ENCODE data around the gene NOSIP. TPM values are rescaled to one million over a fixed set of nuclear protein-coding genes. Genes with fewer than 3 reads are reported as not detected.

The NOSIP gene
- total RNA-seq, 1 experiment from 2014 or later: 97.9 TPM

DNA sequence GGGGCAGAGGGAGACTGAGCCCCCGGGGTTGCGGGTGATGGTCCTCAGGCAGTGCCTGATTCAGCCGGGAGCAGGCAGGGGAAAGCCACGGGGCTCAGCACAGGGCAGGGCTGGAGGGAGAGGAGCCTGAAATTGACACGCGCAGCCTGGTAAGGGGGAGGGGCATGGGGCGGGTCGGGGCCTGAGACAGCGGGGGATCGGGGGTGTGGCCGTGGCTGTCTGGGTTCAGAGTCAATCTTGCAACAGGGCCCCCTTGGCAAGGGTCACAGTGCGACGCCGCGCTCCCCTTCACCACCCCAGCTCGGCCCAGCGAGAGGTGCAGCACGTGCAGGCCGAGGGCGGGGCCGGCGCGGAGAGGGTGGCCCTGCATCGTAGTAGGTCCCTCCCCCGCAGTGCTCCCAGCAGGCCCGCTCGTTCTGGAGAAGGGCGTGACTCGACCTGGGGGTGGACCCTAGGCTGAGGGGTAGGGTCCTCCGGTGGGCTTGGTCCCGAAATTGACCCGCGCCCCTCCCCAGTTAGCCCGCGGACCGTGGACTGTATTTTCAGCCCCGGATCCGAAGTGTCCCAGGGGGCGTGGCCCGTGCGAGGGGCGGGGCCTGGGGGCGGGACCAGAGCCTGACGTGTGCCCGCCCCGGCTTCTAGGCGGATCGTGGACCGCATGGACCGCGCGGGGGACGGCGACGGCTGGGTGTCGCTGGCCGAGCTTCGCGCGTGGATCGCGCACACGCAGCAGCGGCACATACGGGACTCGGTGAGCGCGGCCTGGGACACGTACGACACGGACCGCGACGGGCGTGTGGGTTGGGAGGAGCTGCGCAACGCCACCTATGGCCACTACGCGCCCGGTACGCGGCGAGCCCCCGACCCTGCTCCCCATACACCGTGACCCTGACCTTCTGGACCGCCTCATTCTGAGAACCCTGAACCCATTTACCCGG is 46.5 kb downstream of the NOSIP start (continued):
- peak; percentile 66; the same call in 1 of the 2 replicates for TF ChIP-seq EMX1 (CRISPR knock-in tag; IDR thresholded peaks at IDR 0.05)

DNA sequence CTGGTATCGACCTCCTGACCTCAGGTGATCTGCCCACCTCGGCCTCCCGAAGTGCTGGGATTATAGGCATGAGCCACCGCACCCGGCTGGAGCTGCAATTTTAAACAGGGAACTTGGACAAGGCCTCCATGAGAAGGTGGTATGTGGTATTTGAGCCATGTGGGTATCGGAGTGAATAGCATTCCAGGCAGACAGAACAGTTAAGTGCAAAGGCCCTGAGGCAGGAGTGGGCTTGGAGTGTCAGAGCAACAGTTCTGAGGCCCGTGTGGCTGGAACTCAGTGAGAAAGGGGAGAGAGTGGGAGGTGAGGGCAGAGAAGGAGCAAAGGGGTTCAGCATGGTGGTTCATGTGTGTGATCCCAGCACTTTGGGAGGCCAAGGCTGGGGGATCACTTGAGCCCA is 49.6 kb downstream of the NOSIP start:
- no peak overlapping the region for H3K27ac Mint-ChIP-seq
- ChIA-PET POLR2A (interaction anchor here (1.2 kb wide), 1 partner anchor 31 kb away, joined by 3 read pairs; no protein-coding TSS in a partner anchor), CTCF (interaction anchor here (0.6 to 1.4 kb wide), 3 partner anchors 16 to 531 kb away, joined by 3 to 17 read pairs (median 6); no protein-coding TSS in a partner anchor)
- DNase-seq (ENCODE audit: low spot score) (no peak), ATAC-seq (no peak)
- no peak overlapping the region for H3K4me3 Mint-ChIP-seq
- peaks cover 31% of the 10 kb centered on the region for H3K27me3 Mint-ChIP-seq (ENCODE audit: low read depth)
- H3K9me3 Mint-ChIP-seq: no peaks in the 10 kb centered on the region
- H3K36me3 Mint-ChIP-seq: peaks cover 3% of the 10 kb centered on the region; the same call in 1 of the 2 replicates
- peaks cover 26% of the 10 kb centered on the region for H3K4me1 Mint-ChIP-seq
- TF ChIP-seq, protein P1, sequence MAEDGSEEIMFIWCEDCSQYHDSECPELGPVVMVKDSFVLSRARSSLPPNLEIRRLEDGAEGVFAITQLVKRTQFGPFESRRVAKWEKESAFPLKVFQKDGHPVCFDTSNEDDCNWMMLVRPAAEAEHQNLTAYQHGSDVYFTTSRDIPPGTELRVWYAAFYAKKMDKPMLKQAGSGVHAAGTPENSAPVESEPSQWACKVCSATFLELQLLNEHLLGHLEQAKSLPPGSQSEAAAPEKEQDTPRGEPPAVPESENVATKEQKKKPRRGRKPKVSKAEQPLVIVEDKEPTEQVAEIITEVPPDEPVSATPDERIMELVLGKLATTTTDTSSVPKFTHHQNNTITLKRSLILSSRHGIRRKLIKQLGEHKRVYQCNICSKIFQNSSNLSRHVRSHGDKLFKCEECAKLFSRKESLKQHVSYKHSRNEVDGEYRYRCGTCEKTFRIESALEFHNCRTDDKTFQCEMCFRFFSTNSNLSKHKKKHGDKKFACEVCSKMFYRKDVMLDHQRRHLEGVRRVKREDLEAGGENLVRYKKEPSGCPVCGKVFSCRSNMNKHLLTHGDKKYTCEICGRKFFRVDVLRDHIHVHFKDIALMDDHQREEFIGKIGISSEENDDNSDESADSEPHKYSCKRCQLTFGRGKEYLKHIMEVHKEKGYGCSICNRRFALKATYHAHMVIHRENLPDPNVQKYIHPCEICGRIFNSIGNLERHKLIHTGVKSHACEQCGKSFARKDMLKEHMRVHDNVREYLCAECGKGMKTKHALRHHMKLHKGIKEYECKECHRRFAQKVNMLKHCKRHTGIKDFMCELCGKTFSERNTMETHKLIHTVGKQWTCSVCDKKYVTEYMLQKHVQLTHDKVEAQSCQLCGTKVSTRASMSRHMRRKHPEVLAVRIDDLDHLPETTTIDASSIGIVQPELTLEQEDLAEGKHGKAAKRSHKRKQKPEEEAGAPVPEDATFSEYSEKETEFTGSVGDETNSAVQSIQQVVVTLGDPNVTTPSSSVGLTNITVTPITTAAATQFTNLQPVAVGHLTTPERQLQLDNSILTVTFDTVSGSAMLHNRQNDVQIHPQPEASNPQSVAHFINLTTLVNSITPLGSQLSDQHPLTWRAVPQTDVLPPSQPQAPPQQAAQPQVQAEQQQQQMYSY (CRISPR knock-in tag; IDR thresholded peaks at IDR 0.05): no peak
- TF ChIP-seq, protein P2, sequence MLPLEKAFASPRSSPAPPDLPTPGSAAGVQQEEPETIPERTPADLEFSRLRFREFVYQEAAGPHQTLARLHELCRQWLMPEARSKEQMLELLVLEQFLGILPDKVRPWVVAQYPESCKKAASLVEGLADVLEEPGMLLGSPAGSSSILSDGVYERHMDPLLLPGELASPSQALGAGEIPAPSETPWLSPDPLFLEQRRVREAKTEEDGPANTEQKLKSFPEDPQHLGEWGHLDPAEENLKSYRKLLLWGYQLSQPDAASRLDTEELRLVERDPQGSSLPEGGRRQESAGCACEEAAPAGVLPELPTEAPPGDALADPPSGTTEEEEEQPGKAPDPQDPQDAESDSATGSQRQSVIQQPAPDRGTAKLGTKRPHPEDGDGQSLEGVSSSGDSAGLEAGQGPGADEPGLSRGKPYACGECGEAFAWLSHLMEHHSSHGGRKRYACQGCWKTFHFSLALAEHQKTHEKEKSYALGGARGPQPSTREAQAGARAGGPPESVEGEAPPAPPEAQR (CRISPR knock-in tag; IDR thresholded peaks at IDR 0.05): no peak
- no peak for TF ChIP-seq ZNF121 (CRISPR knock-in tag; IDR thresholded peaks at IDR 0.05)
- TF ChIP-seq, protein P3, sequence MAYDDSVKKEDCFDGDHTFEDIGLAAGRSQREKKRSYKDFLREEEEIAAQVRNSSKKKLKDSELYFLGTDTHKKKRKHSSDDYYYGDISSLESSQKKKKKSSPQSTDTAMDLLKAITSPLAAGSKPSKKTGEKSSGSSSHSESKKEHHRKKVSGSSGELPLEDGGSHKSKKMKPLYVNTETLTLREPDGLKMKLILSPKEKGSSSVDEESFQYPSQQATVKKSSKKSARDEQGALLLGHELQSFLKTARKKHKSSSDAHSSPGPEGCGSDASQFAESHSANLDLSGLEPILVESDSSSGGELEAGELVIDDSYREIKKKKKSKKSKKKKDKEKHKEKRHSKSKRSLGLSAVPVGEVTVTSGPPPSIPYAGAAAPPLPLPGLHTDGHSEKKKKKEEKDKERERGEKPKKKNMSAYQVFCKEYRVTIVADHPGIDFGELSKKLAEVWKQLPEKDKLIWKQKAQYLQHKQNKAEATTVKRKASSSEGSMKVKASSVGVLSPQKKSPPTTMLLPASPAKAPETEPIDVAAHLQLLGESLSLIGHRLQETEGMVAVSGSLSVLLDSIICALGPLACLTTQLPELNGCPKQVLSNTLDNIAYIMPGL (CRISPR knock-in tag; IDR thresholded peaks at IDR 0.05): no peak
- TF ChIP-seq NR2C2 (CRISPR knock-in tag; IDR thresholded peaks at IDR 0.05): no peak
- no peak for TF ChIP-seq FOXJ3 (CRISPR knock-in tag; IDR thresholded peaks at IDR 0.05; ENCODE audit: borderline replicate concordance)
- no peak for TF ChIP-seq KAT7 (CRISPR knock-in tag; IDR thresholded peaks at IDR 0.05; ENCODE audit: borderline replicate concordance)
- no peak for TF ChIP-seq CREB1 (CRISPR knock-in tag; IDR thresholded peaks at IDR 0.05)

DNA sequence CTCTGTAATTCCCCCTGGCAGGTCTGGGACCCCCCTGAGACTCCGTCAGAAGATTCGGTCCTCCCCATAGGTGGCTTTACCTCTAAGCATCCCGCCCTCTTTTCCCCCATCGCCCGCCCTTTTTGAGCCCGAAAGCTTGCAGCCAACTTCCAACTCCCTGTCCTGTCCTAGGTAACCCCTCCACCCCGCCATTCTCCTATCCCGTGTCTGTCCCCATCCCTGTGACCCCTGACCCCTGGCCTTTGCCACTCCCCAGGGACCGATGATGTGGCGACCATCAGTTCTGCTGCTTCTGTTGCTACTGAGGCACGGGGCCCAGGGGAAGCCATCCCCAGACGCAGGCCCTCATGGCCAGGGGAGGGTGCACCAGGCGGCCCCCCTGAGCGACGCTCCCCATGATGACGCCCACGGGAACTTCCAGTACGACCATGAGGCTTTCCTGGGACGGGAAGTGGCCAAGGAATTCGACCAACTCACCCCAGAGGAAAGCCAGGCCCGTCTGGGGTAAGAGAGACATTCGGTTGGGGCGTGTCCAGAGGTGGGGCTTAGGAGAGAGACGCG is 52.1 kb downstream of the NOSIP start:
- H3K4me3 Mint-ChIP-seq: peak overlapping the region; percentile 70
- TF ChIP-seq ELF4 (CRISPR knock-in tag; IDR thresholded peaks at IDR 0.05; ENCODE audit: low read depth) (no peak), ZNF219 (CRISPR knock-in tag; IDR thresholded peaks at IDR 0.05; ENCODE audit: borderline replicate concordance) (no peak), ZNF263 (CRISPR knock-in tag; IDR thresholded peaks at IDR 0.05; ENCODE audit: low read depth) (no peak), NFYB (CRISPR knock-in tag; conservative IDR thresholded peaks at IDR 0.05; ENCODE audit: low read depth) (no peak), NR2C2 (CRISPR knock-in tag; IDR thresholded peaks at IDR 0.05) (no peak), FOXJ3 (CRISPR knock-in tag; IDR thresholded peaks at IDR 0.05; ENCODE audit: borderline replicate concordance) (no peak)
- TF ChIP-seq, protein P4, sequence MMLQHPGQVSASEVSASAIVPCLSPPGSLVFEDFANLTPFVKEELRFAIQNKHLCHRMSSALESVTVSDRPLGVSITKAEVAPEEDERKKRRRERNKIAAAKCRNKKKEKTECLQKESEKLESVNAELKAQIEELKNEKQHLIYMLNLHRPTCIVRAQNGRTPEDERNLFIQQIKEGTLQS (CRISPR knock-in tag; conservative IDR thresholded peaks at IDR 0.05): 0 out of 2 replicates have a peak, but pooled peaks have one; percentile 17
- TF ChIP-seq, protein P5, sequence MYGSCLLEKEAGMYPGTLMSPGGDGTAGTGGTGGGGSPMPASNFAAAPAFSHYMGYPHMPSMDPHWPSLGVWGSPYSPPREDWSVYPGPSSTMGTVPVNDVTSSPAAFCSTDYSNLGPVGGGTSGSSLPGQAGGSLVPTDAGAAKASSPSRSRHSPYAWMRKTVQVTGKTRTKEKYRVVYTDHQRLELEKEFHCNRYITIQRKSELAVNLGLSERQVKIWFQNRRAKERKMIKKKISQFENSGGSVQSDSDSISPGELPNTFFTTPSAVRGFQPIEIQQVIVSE (CRISPR knock-in tag; IDR thresholded peaks at IDR 0.05; ENCODE audit: borderline replicate concordance): no peak
- ATAC-seq: peak; percentile 25; the same call in 1 of the 2 replicates
- H3K4me1 Mint-ChIP-seq: peaks cover 21% of the 10 kb centered on the region
- CTCF ChIA-PET: interaction anchor here (0.8 to 2.2 kb wide), 12 partner anchors 11 to 149 kb away, joined by 3 to 27 read pairs (median 4); partner anchors contain the start of genes FCGRT, PRMT1 and RRAS
- peaks cover 9% of the 10 kb centered on the region for H3K36me3 Mint-ChIP-seq
- POLR2A ChIA-PET: interaction anchor here (0.7 to 1.1 kb wide), 4 partner anchors 14 to 147 kb away, joined by 4 to 6 read pairs (median 4); partner anchors contain the start of genes FCGRT, NOSIP and PRRG2
- no peak overlapping the region for H3K27ac Mint-ChIP-seq
- peaks cover 19% of the 10 kb centered on the region for H3K27me3 Mint-ChIP-seq (ENCODE audit: low read depth)
- DNase-seq (ENCODE audit: low spot score): peak; percentile 26
- H3K9me3 Mint-ChIP-seq: no peaks in the 10 kb centered on the region
